ENCODE results near the gene BRSK2. TPM values are rescaled to one million over a fixed set of nuclear protein-coding genes. Genes with fewer than 3 reads are reported as not detected.
"Not testable (repeated sequence)": the region's sequence is repeated elsewhere in the genome, so short reads cannot be mapped to it uniquely, and the experiment has no call there.

The BRSK2 gene
- total RNA-seq, 1 donor: 0.36 TPM

- H3K4me3 ChIP-seq (ENCODE audit: low read depth, low read length): no peak overlapping the region
These were observed 17.1 kb downstream of the BRSK2 start for GRCh38 chr11:1406571-1407485.

GRCh38 chr11:1407668-1408067 lies 17.9 kb downstream of the BRSK2 start:
- TF ChIP-seq CTCF (IDR thresholded peaks at IDR 0.05; ENCODE audit: insufficient read depth, low read length): no peak
- H3K4me3 ChIP-seq (ENCODE audit: low read depth, low read length): no peak overlapping the region
- DNase-seq (ENCODE audit: low read depth): no peak

More at GRCh38 chr11:1406571-1407485, 17.1 kb downstream of the BRSK2 start:
- DNase-seq (ENCODE audit: low read depth): no peak
- TF ChIP-seq CTCF (IDR thresholded peaks at IDR 0.05; ENCODE audit: insufficient read depth, low read length): no peak

GRCh38 chr11:1408346-1408745 lies 18.6 kb downstream of the BRSK2 start:
- DNase-seq (ENCODE audit: low read depth): no peak
- no peak for TF ChIP-seq CTCF (IDR thresholded peaks at IDR 0.05; ENCODE audit: insufficient read depth, low read length)
- H3K4me3 ChIP-seq (ENCODE audit: low read depth, low read length): no peak overlapping the region

GRCh38 chr11:1409108-1409851 lies 19.5 kb downstream of the BRSK2 start:
- H3K4me3 ChIP-seq (ENCODE audit: low read depth, low read length): no peak overlapping the region
- no peak for DNase-seq (ENCODE audit: low read depth)
- TF ChIP-seq CTCF (IDR thresholded peaks at IDR 0.05; ENCODE audit: insufficient read depth, low read length): no peak

- not testable (repeated sequence) for H3K4me3 ChIP-seq (ENCODE audit: low read depth, low read length); DNase-seq (ENCODE audit: low read depth)
These were observed 20.1 kb downstream of the BRSK2 start for GRCh38 chr11:1409852-1410125.

GRCh38 chr11:1410366-1411291 lies 20.9 kb downstream of the BRSK2 start:
- H3K4me3 ChIP-seq (ENCODE audit: low read depth, low read length): no peak overlapping the region
- TF ChIP-seq CTCF (IDR thresholded peaks at IDR 0.05; ENCODE audit: insufficient read depth, low read length): no peak
- DNase-seq (ENCODE audit: low read depth): no peak
